HG03175 (cell line): ENCODE results near the gene FBXL16.

ENCODE experiments used
- ATAC-seq: cut with Tn5 transposase; IDR thresholded peaks from one replicate; pipeline ENCODE4 v1.9.1; 2021; ENCODE audit warnings: mild to moderate bottlenecking, moderate library complexity; ENCODE audit not compliant: unreplicated experiment

The FBXL16 gene

GRCh38 chr16:666572-666971, 39.0 kb downstream of the FBXL16 start:
- ATAC-seq: no peak

- ATAC-seq: no peak
Observed at GRCh38 chr16:662597-662996, 43.0 kb downstream of the FBXL16 start.

GRCh38 chr16:662095-662494, 43.5 kb downstream of the FBXL16 start:
- no peak for ATAC-seq

GRCh38 chr16:661184-661821, 44.3 kb downstream of the FBXL16 start:
- ATAC-seq: no peak

GRCh38 chr16:660459-661183, 45.0 kb downstream of the FBXL16 start:
- peak; percentile 48 for ATAC-seq

- no peak for ATAC-seq
Observed at GRCh38 chr16:660132-660458, 45.5 kb downstream of the FBXL16 start.

- ATAC-seq: no peak
Observed at GRCh38 chr16:659618-660017, 46.0 kb downstream of the FBXL16 start.

GRCh38 chr16:658679-659571, 46.7 kb downstream of the FBXL16 start:
- no peak for ATAC-seq

GRCh38 chr16:657487-657886, 48.1 kb downstream of the FBXL16 start:
- no peak for ATAC-seq

GRCh38 chr16:654034-654433, 51.6 kb downstream of the FBXL16 start:
- no peak for ATAC-seq

GRCh38 chr16:652454-653305, 52.9 kb downstream of the FBXL16 start:
- ATAC-seq: no peak

GRCh38 chr16:651844-652243, 53.8 kb downstream of the FBXL16 start:
- no peak for ATAC-seq

- peak; percentile 26 for ATAC-seq
Observed at GRCh38 chr16:649631-650030, 56.0 kb downstream of the FBXL16 start.

GRCh38 chr16:648781-649589, 56.6 kb downstream of the FBXL16 start, which contains the start of gene WDR90:
WDR90 (plus strand) TSS chr16:649365; CDS start chr16:649417, 52 bp downstream.
- ATAC-seq: peak; percentile 88

GRCh38 chr16:648071-648780, 57.4 kb downstream of the FBXL16 start:
- no peak for ATAC-seq

- ATAC-seq: no peak
Observed at GRCh38 chr16:647173-647902, 58.3 kb downstream of the FBXL16 start.

GRCh38 chr16:646679-647172, 58.9 kb downstream of the FBXL16 start:
- no peak for ATAC-seq
